ENCODE measurements around the gene ALDOB. TPM values are rescaled to one million over a fixed set of nuclear protein-coding genes. Genes with fewer than 3 reads are reported as not detected.

ALDOB gene
- total and polyA plus RNA-seq, 2 of the 8 experiments (the other 6 are each of a cell fraction or from before 2014, with no cell fraction given), result not detected

DNA sequence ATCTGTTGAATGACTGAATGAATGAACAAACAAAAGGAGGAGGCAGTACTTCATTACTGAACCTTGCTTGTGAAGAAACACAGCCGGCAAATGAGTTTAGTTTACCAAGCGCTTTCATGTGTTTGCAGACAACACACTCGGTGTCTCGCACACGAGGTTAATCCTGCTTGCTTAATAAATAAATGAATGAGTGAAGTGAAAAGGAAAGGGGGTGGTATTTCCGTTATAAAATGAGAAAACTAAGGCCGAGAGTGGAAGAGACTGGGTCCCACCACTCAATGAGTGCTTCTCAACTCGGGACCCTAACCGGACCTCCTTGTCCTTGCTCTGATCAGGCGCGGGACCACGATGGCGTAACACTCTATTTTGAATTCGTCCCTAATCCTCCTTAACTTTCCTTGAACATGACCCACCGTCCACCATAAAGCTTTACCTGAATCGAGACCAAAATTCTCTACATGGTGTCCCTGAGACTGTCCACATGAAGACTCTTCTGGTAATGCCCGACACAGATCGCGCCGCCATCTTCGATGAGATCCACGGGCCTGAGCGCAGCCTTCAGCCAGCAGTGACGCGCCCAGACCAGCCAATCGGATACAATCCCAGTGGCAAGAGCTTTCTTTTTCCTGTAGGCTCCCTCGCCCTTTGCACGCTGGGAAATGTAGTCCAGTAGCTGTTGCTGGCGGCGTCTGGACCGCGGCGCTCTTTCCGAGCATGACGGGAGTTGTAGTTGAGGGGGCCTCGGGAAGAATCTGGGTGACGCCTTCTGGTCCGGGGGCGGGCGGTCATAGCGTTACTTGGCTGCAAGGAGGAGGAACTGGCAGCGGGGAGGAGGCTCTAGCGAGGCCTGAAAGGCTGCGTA is 37.3 kb downstream of the ALDOB start, which contains the start of the genes MRPL50 and ZNF189:
Gene MRPL50, minus strand, starts transcription at position 551 of the 862 bp plus-strand sequence. Its CDS starts 26 bp downstream, at position 525.
Gene ZNF189, plus strand, starts transcription at position 784 of the 862 bp plus-strand sequence. CDS start 306 bp downstream, outside the sequence.
- POLR2A ChIA-PET (ENCODE audit: partially characterized antibody), result interaction anchor here (0.7 to 2.0 kb wide), 10 partner anchors 10 to 175 kb away, joined by 3 to 15 read pairs (median 4); partner anchors contain the start of gene BAAT
- WGBS, 2 experiments (ENCODE audit: extremely low coverage in 1 of 2, insufficient coverage in 1 of 2, insufficient read length in 1 of 2, insufficient replicate concordance in 2 of 2, low coverage in 1 of 2, low lambda C conversion rate in 2 of 2, missing lambda C conversion rate in 1 of 2), result 2% methylated on average over 44 of the region's 44 CpGs; no CpG with 5 or more reads in 1 of the 2 experiments
- peak; percentile 97 to 98 for TF ChIP-seq POLR2A (IDR thresholded peaks at IDR 0.05; ENCODE audit: control extremely low read depth in 1 of 2, low read depth in 2 of 2, low read length in 2 of 2)

More for the DNA sequence above, 37.3 kb downstream of the ALDOB start, which contains the start of the genes MRPL50 and ZNF189:
- DNase-seq (ENCODE audit: low read depth in 1 of 2, low spot score in 2 of 2), result peak; percentile 89 to 94
- H3K18ac ChIP-seq (ENCODE audit: extremely low read depth, low read length), result no peak within 1 kb of the TSS
- no peaks in the 10 kb centered on the region; the same call in 1 of the 2 replicates for H3K23me2 ChIP-seq (ENCODE audit: low read depth, low read length)
- peak within 1 kb of the TSS; percentile 89 for H3K27ac ChIP-seq (ENCODE audit: low read depth, low read length)
- no peak within 1 kb of the TSS for H3K14ac ChIP-seq (ENCODE audit: insufficient read length)
- no peaks in the 10 kb centered on the region for H3K9me3 ChIP-seq (ENCODE audit: insufficient read depth in 2 of 2, low read depth in 1 of 2, low read length in 1 of 2)
- H4K20me1 ChIP-seq (replicated peaks in 1 of 2; ENCODE audit: control insufficient read depth in 1 of 2, insufficient read depth in 2 of 2, low read length in 2 of 2), result no peaks in the 10 kb centered on the region
- H2BK20ac ChIP-seq (ENCODE audit: low read length), result no peak within 1 kb of the TSS
- peak within 1 kb of the TSS; percentile 60; the same call in 1 of the 2 replicates for H2BK5ac ChIP-seq (ENCODE audit: low read depth, low read length)
- H4K8ac ChIP-seq (ENCODE audit: extremely low read depth, insufficient read depth, low read length), result 0 out of 2 replicates have a peak within 1 kb of the TSS, but pooled peaks have one; percentile 26
- H2AFZ ChIP-seq (ENCODE audit: low read length), result peak within 1 kb of the TSS; percentile 91
- H4K91ac ChIP-seq (replicated peaks; ENCODE audit: insufficient read length, low read length), result no peak within 1 kb of the TSS
- peak; percentile 77 for FAIRE-seq
- peaks cover 0 to 4% (median 3%) of the 10 kb centered on the region in 4 experiments; a peak in 3 of 7 replicates for H3K4me1 ChIP-seq (replicated peaks in 1 of 4; ENCODE audit: control insufficient read depth in 3 of 4, insufficient read depth in 4 of 4, low read length in 3 of 4)
- peak within 1 kb of the TSS; percentile 23; the same call in 1 of the 2 replicates for H2BK12ac ChIP-seq (ENCODE audit: low read depth, low read length)
- H2AK5ac ChIP-seq (ENCODE audit: low read depth, low read length), result no peak within 1 kb of the TSS
- H3K79me2 ChIP-seq (ENCODE audit: control insufficient read depth in 1 of 2, insufficient read depth in 2 of 2, low read length in 2 of 2), result peaks cover 21 to 63% of the 10 kb centered on the region in 2 experiments
- H3K23ac ChIP-seq (ENCODE audit: insufficient read length), result no peak within 1 kb of the TSS
- CTCF ChIA-PET (ENCODE audit: partially characterized antibody), result interaction anchor here (0.6 to 2.0 kb wide), 3 partner anchors 10 to 51 kb away, joined by 3 to 16 read pairs (median 5); no protein-coding TSS in a partner anchor
- peak within 1 kb of the TSS; percentile 84 to 93 (median 87) for H3K4me3 ChIP-seq (ENCODE audit: extremely low read depth in 1 of 4, insufficient read depth in 2 of 4, low read depth in 3 of 4, low read length in 4 of 4)
- H3K9ac ChIP-seq (replicated peaks in 1 of 4; ENCODE audit: extremely low read depth in 1 of 4, low read depth in 3 of 4, low read length in 3 of 4), result peak within 1 kb of the TSS; percentile 92 to 97 (median 95)
- peak within 1 kb of the TSS; percentile 1 for H3K56ac ChIP-seq (replicated peaks; ENCODE audit: insufficient read length, low read depth, low read length)
- H3K36me3 ChIP-seq (ENCODE audit: control insufficient read depth in 2 of 4, insufficient read depth in 4 of 4, low read length in 3 of 4), result peaks cover 0 to 39% (median 24%) of the 10 kb centered on the region in 4 experiments; a peak in 7 of 8 replicates
- H3K4me2 ChIP-seq (ENCODE audit: insufficient read depth in 1 of 2, low read depth in 2 of 2, low read length in 2 of 2), result peak within 1 kb of the TSS; percentile 75 to 78
- no peak within 1 kb of the TSS for H3K4ac ChIP-seq (replicated peaks; ENCODE audit: insufficient read length, low read depth, low read length)
- no peak within 1 kb of the TSS for H2BK120ac ChIP-seq (replicated peaks; ENCODE audit: low read depth, low read length)
- H3K27me3 ChIP-seq (replicated peaks in 1 of 4; ENCODE audit: control insufficient read depth in 3 of 4, extremely low read depth in 1 of 4, insufficient read depth in 3 of 4, low read length in 3 of 4), result no peaks in the 10 kb centered on the region
- peaks cover 2% of the 10 kb centered on the region; the same call in 1 of the 2 replicates for H3K79me1 ChIP-seq (ENCODE audit: low read depth, low read length)
- no peak within 1 kb of the TSS for H2BK15ac ChIP-seq (ENCODE audit: low read length)
- peak within 1 kb of the TSS; percentile 35 for H4K5ac ChIP-seq (ENCODE audit: insufficient read length, low read depth, low read length)
